ENCODE measurements around the gene CACNA1A. TPM values are rescaled to one million over a fixed set of nuclear protein-coding genes. Genes with fewer than 3 reads are reported as not detected.

Gene CACNA1A
- 0.04 to 0.32 TPM (median 0.10 TPM) in 5 replicates for total RNA-seq (2022; extraction: Qiagen RNA extraction)

DNA sequence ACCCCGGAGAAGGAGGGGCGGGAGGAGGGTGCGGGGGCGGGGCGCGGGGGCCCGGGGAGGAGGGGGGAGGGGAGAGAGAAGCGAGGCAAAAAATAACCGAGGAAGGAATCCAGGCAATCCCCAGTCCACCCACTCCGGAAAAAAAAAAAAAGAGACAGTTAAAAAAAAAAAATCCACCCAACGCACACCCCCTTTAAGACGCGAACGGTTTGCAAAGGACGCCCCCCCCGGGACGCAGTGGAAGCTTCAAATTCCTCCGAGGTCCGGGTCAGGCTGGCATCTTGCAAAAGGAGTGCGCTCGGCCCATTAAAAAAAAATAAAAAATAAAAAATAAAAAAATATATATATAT is at the start of gene CACNA1A:
Gene CACNA1A, minus strand, starts transcription at position 9 of the 350 bp plus-strand sequence. CDS start 255 bp downstream, outside the sequence.

